A673 (cell line): ENCODE measurements around the gene ISG15.

Source experiments
- EZH2 ChIP-seq: fragments of 200-600 bp; sonication (generic); IDR thresholded peaks from 2 replicates; pipeline ENCODE4 v1.6.1; 2017; ENCODE audit warnings: borderline replicate concordance, low read depth, mild to moderate bottlenecking, mixed read lengths, antibody characterized with exemption, low read length; ENCODE audit not compliant: poor library complexity, severe bottlenecking
- TF ChIP-seq, protein P1 (sequence below): fragments of 300-800, 200-600 bp; sonication (generic); conservative IDR thresholded peaks from 2 replicates; pipeline ENCODE4 v1.5.1; 2017; ENCODE audit warnings: low read depth, mild to moderate bottlenecking, antibody characterized with exemption, low read length, moderate library complexity, mixed read lengths

DNA sequence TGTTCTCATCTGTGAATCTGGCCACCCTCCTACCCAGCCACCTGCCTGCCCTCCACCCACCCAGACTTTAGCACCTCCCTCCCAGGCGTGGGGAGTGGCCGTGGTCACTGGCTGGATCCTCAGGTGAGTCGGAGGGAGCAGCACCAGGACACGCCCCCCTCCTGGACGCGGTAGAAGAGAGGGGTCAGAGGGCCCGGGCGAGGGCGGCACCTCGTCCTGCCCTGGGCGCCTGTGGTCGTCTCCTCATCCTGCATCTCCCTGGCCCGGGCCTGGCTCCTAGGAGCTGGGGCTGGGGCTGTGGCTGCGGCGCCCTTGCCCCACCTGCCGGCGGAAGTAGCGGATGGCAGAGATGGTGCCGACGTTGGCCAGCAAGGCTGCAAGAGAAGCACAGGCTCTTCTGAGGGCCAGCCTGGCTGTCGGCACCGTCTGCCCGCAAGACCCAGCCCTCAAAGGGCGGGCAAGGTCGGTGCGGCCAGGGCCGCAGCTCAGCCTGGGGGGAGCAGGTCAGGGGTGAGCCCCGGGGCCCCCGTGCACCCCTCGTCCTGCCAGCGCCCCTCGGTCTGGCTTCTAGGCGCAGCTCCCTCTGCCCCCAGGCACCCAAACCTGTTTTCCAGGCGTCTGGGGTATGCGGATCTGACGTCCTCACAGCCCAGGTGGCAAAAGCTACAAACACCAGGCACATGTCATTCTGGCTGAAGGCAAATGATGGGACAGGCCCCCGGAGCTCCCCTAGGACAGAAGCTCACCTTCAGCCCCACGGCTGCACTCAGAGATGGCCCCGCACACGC, 37.2 kb upstream of the ISG15 start:
- TF ChIP-seq EZH2 = no peak
- TF ChIP-seq, protein P1, sequence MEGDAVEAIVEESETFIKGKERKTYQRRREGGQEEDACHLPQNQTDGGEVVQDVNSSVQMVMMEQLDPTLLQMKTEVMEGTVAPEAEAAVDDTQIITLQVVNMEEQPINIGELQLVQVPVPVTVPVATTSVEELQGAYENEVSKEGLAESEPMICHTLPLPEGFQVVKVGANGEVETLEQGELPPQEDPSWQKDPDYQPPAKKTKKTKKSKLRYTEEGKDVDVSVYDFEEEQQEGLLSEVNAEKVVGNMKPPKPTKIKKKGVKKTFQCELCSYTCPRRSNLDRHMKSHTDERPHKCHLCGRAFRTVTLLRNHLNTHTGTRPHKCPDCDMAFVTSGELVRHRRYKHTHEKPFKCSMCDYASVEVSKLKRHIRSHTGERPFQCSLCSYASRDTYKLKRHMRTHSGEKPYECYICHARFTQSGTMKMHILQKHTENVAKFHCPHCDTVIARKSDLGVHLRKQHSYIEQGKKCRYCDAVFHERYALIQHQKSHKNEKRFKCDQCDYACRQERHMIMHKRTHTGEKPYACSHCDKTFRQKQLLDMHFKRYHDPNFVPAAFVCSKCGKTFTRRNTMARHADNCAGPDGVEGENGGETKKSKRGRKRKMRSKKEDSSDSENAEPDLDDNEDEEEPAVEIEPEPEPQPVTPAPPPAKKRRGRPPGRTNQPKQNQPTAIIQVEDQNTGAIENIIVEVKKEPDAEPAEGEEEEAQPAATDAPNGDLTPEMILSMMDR = peak; percentile 77
